Esophagus muscularis mucosa (tissue), 4 donors: Measurements from ENCODE around the gene PITX3. TPM values are rescaled to one million over a fixed set of nuclear protein-coding genes. Genes with fewer than 3 reads are reported as not detected.

Experiments
- DNase-seq: peaks from one replicate; pipeline ENCODE4 v3.0.0-alpha.2; 2017; ENCODE audit errors: extremely low spot score
- H3K27ac ChIP-seq, 4 donors: fragments of 200-600 bp; sonication (generic); replicated peaks in 1 of 4; 1 replicate in 3 of 4; 2 replicates in 1 of 4; pipeline ENCODE4 v1.5.1; 2016 to 2019; ENCODE audit warnings: mild to moderate bottlenecking in 1 of 4
- H3K27me3 ChIP-seq, 4 donors: fragments of 200-600 bp; sonication (generic); one replicate each; pipeline versions ENCODE4 v1.5.1 to v1.6.0; 2016 to 2019
- H3K36me3 ChIP-seq, 4 donors: fragments of 200-600 bp; sonication (generic); one replicate each; pipeline ENCODE4 v1.5.1; 2016 to 2019
- H3K4me1 ChIP-seq, 4 donors: fragments of 200-600 bp; sonication (generic); one replicate each; pipeline ENCODE4 v1.5.1; 2016 to 2019
- H3K4me3 ChIP-seq, 4 donors: fragments of 200-600 bp; sonication (generic); 1 replicate in 2 of 4; 2 replicates in 2 of 4; pipeline ENCODE4 v1.5.1; 2016 to 2019; ENCODE audit warnings: mild to moderate bottlenecking in 4 of 4, moderate library complexity in 1 of 4
- H3K9me3 ChIP-seq, 4 donors: fragments of 200-600 bp; sonication (generic); 1 replicate in 3 of 4; 2 replicates in 1 of 4; pipeline ENCODE4 v1.5.1; 2016 to 2019
- CTCF ChIP-seq, 3 experiments: fragments of 200-600 bp in 2 of 3; fragments of 450-650 bp in 1 of 3; sonication (generic) in 2 of 3; IDR thresholded peaks; one replicate each; pipeline ENCODE4 v1.5.1; 2017 to 2019; ENCODE audit warnings: antibody characterized with exemption in 3 of 3, mild to moderate bottlenecking in 2 of 3, moderate library complexity in 1 of 3
- EP300 ChIP-seq: sonication (generic); formaldehyde crosslinking; IDR thresholded peaks from one replicate; pipeline ENCODE4 v1.6.1; 2017; ENCODE audit warnings: antibody characterized with exemption
- POLR2A ChIP-seq: fragments of 450-650 bp; IDR thresholded peaks from one replicate; pipeline ENCODE4 v1.6.1; 2017; ENCODE audit warnings: antibody characterized with exemption, moderate library complexity, mild to moderate bottlenecking, low read depth
- POLR2AphosphoS5 ChIP-seq, 2 donors: sonication (generic); formaldehyde crosslinking; IDR thresholded peaks; one replicate each; pipeline ENCODE4 v1.6.1; 2017; ENCODE audit warnings: antibody characterized with exemption in 2 of 2
- WGBS: methylation state at CpG from one replicate; pipeline ENCODE4 v1.1.5; 2018; 5-methylcytosine and 5-hydroxymethylcytosine counted together
- intact Hi-C: fragments of 100-400 bp; cut with DNase I; formaldehyde crosslinking; loops from one replicate; pipeline ENCODE4 v1.15.1; 2023
- total RNA-seq, 4 donors: library from RNA; depleted of rRNA; stranded (reverse); fragments of >200 nt; gene quantifications; one replicate each; pipeline versions ENCODE4 v1.1.0 to v1.2.1, GENCODE V29; 2016

PITX3 gene
- total RNA-seq, 4 donors from 2014 or later = not detected

- no peak for DNase-seq
- Histone ChIP-seq H3K4me1 (peaks cover 12 to 41% (median 17%) of the 10 kb centered on the region in 4 donors), H3K27me3 (no peaks in the 10 kb centered on the region), H3K9me3 (no peaks in the 10 kb centered on the region), H3K27ac (no peak overlapping the region), H3K36me3 (no peaks in the 10 kb centered on the region), H3K4me3 (no peak overlapping the region)
- TF ChIP-seq POLR2A (no peak), EP300 (no peak), CTCF (IDR thresholded peaks at IDR 0.05) (no peak), POLR2AphosphoS5 (IDR thresholded peaks at IDR 0.05) (no peak)
- intact Hi-C loops = no loop called here
These were observed 46.2 kb upstream of the PITX3 start for GRCh38 chr10:102287538-102287937.

- WGBS = 68% methylated on average over 2 of the region's 2 CpGs
- Histone ChIP-seq H3K4me1 (peaks cover 11 to 30% (median 16%) of the 10 kb centered on the region in 4 donors), H3K27ac (no peak overlapping the region), H3K4me3 (no peak overlapping the region), H3K9me3 (no peaks in the 10 kb centered on the region), H3K36me3 (no peaks in the 10 kb centered on the region), H3K27me3 (no peaks in the 10 kb centered on the region)
- DNase-seq = no peak
- TF ChIP-seq EP300 = no peak
- no peak for TF ChIP-seq CTCF (IDR thresholded peaks at IDR 0.05)
- intact Hi-C loops = no loop called here
These were observed 44.9 kb upstream of the PITX3 start for GRCh38 chr10:102286216-102286615.

GRCh38 chr10:102285133-102285532 is 43.8 kb upstream of the PITX3 start:
- DNase-seq = no peak
- Histone ChIP-seq H3K27ac (no peak overlapping the region), H3K9me3 (no peaks in the 10 kb centered on the region), H3K4me1 (peaks cover 14 to 32% (median 21%) of the 10 kb centered on the region in 4 donors), H3K36me3 (no peaks in the 10 kb centered on the region), H3K4me3 (no peak overlapping the region), H3K27me3 (no peaks in the 10 kb centered on the region)
- 81% methylated on average over 2 of the region's 2 CpGs for WGBS
- intact Hi-C loops = no loop called here
- TF ChIP-seq EP300 (no peak), POLR2A (no peak), CTCF (IDR thresholded peaks at IDR 0.05) (no peak), POLR2AphosphoS5 (IDR thresholded peaks at IDR 0.05) (no peak)

- WGBS = 95% methylated on average over 2 of the region's 2 CpGs
- Histone ChIP-seq H3K36me3 (no peaks in the 10 kb centered on the region), H3K27ac (no peak overlapping the region), H3K27me3 (no peaks in the 10 kb centered on the region), H3K4me1 (peaks cover 20 to 37% (median 27%) of the 10 kb centered on the region in 4 donors), H3K9me3 (no peaks in the 10 kb centered on the region), H3K4me3 (no peak overlapping the region)
- no peak for TF ChIP-seq EP300
- no peak for TF ChIP-seq POLR2A
- no peak for TF ChIP-seq POLR2AphosphoS5 (IDR thresholded peaks at IDR 0.05)
- no peak for TF ChIP-seq CTCF (IDR thresholded peaks at IDR 0.05)
- intact Hi-C loops = no loop called here
- no peak for DNase-seq
These were observed 43.2 kb upstream of the PITX3 start for GRCh38 chr10:102284531-102284930.

- peaks cover 20 to 41% (median 29%) of the 10 kb centered on the region in 4 donors for H3K4me1 ChIP-seq
- H3K36me3 ChIP-seq = no peaks in the 10 kb centered on the region
- WGBS = 70% methylated on average over 2 of the region's 2 CpGs
- intact Hi-C loops = no loop called here
- H3K9me3 ChIP-seq = no peaks in the 10 kb centered on the region
- H3K4me3 ChIP-seq = no peak overlapping the region
- DNase-seq = no peak
- H3K27me3 ChIP-seq = no peaks in the 10 kb centered on the region
- H3K27ac ChIP-seq = no peak overlapping the region
- no peak for TF ChIP-seq EP300
These were observed 42.6 kb upstream of the PITX3 start for GRCh38 chr10:102283890-102284289.
